ENCODE results near the gene WBP1.

The WBP1 gene

DNA sequence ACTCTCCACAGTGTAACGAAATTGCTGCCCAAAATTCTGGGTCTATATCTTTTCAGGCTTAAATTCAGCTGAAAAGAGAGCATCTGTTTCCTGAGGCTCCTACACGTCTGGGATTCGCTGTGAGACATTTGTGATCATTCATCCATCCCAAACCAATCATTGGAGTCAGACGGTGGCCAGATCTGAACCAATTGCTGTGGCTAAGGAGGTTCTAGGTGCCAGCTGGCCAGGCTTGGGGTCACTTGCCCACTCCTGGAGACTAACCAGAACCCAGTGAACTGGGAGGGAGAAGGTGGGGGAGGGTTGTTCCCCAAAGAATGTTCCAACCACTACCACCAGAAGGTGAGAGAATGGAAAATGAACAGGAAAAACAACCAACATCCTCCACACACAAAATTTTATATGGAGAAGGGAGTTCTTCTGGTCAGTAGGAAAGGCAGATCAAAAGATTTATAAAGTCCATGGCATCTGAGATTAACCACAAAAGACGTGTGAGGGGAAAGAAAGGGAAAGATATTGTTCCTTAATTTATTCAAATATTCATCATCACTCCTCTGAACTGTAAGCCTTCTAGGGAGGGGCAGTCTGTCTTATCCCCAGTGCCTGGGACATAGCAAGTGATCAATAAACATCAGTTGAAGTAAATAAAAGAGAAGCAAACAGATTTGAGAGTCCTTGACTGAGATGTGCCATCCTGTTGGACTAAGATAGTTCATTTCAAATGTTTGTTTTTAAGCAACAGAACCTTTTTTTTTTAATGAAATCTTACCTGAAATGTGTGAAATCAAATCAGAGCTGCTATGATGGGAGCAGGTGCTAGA lies 13.5 kb upstream of the WBP1 start:
- TF ChIP-seq, protein P1, sequence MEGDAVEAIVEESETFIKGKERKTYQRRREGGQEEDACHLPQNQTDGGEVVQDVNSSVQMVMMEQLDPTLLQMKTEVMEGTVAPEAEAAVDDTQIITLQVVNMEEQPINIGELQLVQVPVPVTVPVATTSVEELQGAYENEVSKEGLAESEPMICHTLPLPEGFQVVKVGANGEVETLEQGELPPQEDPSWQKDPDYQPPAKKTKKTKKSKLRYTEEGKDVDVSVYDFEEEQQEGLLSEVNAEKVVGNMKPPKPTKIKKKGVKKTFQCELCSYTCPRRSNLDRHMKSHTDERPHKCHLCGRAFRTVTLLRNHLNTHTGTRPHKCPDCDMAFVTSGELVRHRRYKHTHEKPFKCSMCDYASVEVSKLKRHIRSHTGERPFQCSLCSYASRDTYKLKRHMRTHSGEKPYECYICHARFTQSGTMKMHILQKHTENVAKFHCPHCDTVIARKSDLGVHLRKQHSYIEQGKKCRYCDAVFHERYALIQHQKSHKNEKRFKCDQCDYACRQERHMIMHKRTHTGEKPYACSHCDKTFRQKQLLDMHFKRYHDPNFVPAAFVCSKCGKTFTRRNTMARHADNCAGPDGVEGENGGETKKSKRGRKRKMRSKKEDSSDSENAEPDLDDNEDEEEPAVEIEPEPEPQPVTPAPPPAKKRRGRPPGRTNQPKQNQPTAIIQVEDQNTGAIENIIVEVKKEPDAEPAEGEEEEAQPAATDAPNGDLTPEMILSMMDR (IDR thresholded peaks at IDR 0.05; ENCODE audit: poor library complexity, severe bottlenecking) = no peak
- no peaks in the 10 kb centered on the region; the same call in 1 of the 2 replicates for H3K36me3 ChIP-seq (ENCODE audit: low read depth)
- no peaks in the 10 kb centered on the region for H3K27me3 ChIP-seq (ENCODE audit: insufficient read depth, poor library complexity, severe bottlenecking)
- no peaks in the 10 kb centered on the region for H3K9me3 ChIP-seq (ENCODE audit: severe bottlenecking)
- no peak overlapping the region for H3K27ac ChIP-seq (ENCODE audit: poor library complexity, severe bottlenecking)
- no peak overlapping the region for H3K4me3 ChIP-seq (ENCODE audit: severe bottlenecking)
- no peak for DNase-seq (ENCODE audit: low spot score)
- H3K4me1 ChIP-seq (ENCODE audit: insufficient read depth, poor library complexity, severe bottlenecking) = peaks cover 13% of the 10 kb centered on the region
- no peak for ATAC-seq (ENCODE audit: low read depth)

DNA sequence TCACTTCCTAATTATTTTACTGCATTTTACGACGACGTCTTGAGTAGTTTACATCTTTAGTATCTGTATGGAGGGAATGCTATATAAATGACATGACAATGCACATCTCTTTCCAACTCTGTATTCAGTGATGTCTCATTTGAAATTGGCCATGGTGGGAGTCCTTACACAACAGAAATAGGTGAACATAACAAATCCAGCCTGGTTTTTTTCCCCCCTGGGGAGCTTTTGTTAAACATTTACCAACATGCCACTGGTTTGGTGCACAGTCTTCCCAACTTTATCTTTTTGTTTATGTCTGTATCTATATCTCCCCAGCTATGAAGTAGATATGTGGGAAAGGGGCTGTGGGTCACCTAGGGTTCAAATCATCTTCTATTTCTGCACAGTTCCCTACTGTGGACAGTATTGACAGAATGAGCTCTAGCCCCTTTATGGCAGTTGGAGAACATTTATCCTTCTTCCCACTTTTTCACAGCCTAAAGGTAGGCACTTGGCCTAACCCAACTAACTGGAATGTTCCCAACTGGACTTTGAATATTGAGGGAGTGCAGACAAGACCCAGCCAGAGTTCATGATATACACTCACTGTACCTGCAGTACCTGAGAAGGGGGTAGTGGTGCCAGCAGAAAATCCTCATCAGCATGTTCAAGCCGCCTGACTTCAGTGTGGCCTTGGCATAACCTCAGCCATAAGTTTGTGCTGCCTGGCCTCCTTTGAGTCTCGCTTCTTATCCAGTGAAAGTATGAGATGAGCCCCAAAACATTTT lies 10.8 kb upstream of the WBP1 start:
- H3K27ac ChIP-seq (ENCODE audit: poor library complexity, severe bottlenecking) = no peak overlapping the region
- no peaks in the 10 kb centered on the region for H3K36me3 ChIP-seq (ENCODE audit: low read depth)
- DNase-seq (ENCODE audit: low spot score) (no peak), ATAC-seq (ENCODE audit: low read depth) (no peak)
- TF ChIP-seq, protein P1 (IDR thresholded peaks at IDR 0.05; ENCODE audit: poor library complexity, severe bottlenecking) = no peak
- H3K4me3 ChIP-seq (ENCODE audit: severe bottlenecking) = no peak overlapping the region
- H3K27me3 ChIP-seq (ENCODE audit: insufficient read depth, poor library complexity, severe bottlenecking) = no peaks in the 10 kb centered on the region
- peaks cover 9% of the 10 kb centered on the region for H3K4me1 ChIP-seq (ENCODE audit: insufficient read depth, poor library complexity, severe bottlenecking)
- H3K9me3 ChIP-seq (ENCODE audit: severe bottlenecking) = no peaks in the 10 kb centered on the region

DNA sequence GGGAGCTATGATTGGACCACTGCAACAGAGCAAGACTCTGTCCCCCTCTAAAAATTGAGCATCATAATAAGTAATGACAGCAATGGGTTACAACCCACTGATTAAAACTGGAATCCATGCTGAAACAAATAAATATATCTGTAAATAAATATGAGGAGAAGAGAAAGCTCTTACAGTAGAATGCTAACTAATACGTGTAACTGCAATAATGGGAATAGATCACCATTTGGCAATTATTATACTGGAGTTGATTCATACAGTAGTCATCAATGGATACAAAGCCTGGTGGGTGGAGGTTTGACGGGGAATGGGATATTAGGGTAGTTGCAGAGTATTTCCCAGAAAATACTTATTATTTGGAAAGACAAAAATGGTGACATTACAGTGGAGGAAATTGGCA lies 9.5 kb upstream of the WBP1 start:
- TF ChIP-seq, protein P1 (IDR thresholded peaks at IDR 0.05; ENCODE audit: poor library complexity, severe bottlenecking) = no peak
- H3K27ac ChIP-seq (ENCODE audit: poor library complexity, severe bottlenecking) = no peak overlapping the region
- DNase-seq (ENCODE audit: low spot score) = no peak
- no peak overlapping the region for H3K4me3 ChIP-seq (ENCODE audit: severe bottlenecking)
- H3K27me3 ChIP-seq (ENCODE audit: insufficient read depth, poor library complexity, severe bottlenecking) = no peaks in the 10 kb centered on the region
- H3K36me3 ChIP-seq (ENCODE audit: low read depth) = no peaks in the 10 kb centered on the region
- H3K4me1 ChIP-seq (ENCODE audit: insufficient read depth, poor library complexity, severe bottlenecking) = peaks cover 6% of the 10 kb centered on the region
- no peaks in the 10 kb centered on the region for H3K9me3 ChIP-seq (ENCODE audit: severe bottlenecking)
- peak; percentile 55 for ATAC-seq (ENCODE audit: low read depth)

DNA sequence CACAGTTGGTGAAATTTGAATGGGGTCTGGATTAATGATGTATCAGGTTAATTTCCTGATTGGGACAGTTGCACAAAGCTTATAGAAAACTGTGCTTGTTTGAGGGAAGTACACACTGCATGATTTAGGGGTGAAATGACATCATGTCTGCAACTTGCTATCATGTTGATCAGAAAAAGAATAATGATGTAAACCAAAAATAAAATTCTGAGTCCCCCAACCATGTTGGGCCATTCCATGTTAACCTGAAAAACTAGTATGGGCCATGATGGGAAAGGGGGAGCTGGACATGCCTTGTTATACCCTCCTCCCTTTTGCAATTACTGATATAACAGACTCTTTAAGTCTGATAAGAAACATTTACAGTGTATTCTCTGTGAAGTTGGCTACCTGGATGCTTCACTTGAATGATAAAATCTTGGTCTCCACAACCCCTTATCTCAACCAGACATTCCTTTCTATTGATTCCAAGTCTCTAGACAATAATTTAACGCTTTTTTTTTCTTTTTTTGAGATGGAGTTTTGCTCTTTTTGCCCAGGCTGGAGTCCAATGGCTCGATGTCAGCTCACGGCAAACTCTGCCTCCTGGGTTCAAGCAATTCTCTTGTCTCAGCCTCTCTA lies 7.6 kb upstream of the WBP1 start:
- DNase-seq (ENCODE audit: low spot score) (no peak), ATAC-seq (ENCODE audit: low read depth) (no peak)
- no peaks in the 10 kb centered on the region for H3K36me3 ChIP-seq (ENCODE audit: low read depth)
- TF ChIP-seq, protein P1 (IDR thresholded peaks at IDR 0.05; ENCODE audit: poor library complexity, severe bottlenecking) = no peak
- H3K9me3 ChIP-seq (ENCODE audit: severe bottlenecking) = no peaks in the 10 kb centered on the region
- H3K27ac ChIP-seq (ENCODE audit: poor library complexity, severe bottlenecking) = no peak overlapping the region
- no peaks in the 10 kb centered on the region for H3K27me3 ChIP-seq (ENCODE audit: insufficient read depth, poor library complexity, severe bottlenecking)
- H3K4me3 ChIP-seq (ENCODE audit: severe bottlenecking) = no peak overlapping the region
- H3K4me1 ChIP-seq (ENCODE audit: insufficient read depth, poor library complexity, severe bottlenecking) = peaks cover 3% of the 10 kb centered on the region
